Measurements from ENCODE around the gene RAP1GDS1.
"Not testable (repeated sequence)": the region's sequence is repeated elsewhere in the genome, so short reads cannot be mapped to it uniquely, and the experiment has no call there.

- TF ChIP-seq, protein P1, sequence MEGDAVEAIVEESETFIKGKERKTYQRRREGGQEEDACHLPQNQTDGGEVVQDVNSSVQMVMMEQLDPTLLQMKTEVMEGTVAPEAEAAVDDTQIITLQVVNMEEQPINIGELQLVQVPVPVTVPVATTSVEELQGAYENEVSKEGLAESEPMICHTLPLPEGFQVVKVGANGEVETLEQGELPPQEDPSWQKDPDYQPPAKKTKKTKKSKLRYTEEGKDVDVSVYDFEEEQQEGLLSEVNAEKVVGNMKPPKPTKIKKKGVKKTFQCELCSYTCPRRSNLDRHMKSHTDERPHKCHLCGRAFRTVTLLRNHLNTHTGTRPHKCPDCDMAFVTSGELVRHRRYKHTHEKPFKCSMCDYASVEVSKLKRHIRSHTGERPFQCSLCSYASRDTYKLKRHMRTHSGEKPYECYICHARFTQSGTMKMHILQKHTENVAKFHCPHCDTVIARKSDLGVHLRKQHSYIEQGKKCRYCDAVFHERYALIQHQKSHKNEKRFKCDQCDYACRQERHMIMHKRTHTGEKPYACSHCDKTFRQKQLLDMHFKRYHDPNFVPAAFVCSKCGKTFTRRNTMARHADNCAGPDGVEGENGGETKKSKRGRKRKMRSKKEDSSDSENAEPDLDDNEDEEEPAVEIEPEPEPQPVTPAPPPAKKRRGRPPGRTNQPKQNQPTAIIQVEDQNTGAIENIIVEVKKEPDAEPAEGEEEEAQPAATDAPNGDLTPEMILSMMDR (conservative IDR thresholded peaks at IDR 0.05; ENCODE audit: low read depth, low read length), result not testable (repeated sequence)
- not testable (repeated sequence) for TF ChIP-seq EZH2 (IDR thresholded peaks at IDR 0.05; ENCODE audit: low read length, unreplicated experiment); EZH2phosphoT487 (IDR thresholded peaks at IDR 0.05; ENCODE audit: borderline replicate concordance, low read length)
These were observed 196.2 kb downstream of the RAP1GDS1 start for GRCh38 chr4:98457422-98457821.
